T1000 (cell line): Measurements from ENCODE around the gene ANKMY2.

Experiments used
- DNase-seq: peaks from one replicate; lab custom pipeline; 2025; ENCODE audit warnings: mixed read lengths; lab: John Stamatoyannopoulos, UW

The ANKMY2 gene

GRCh38 chr7:16579216-16579615 lies 66.3 kb downstream of the ANKMY2 start:
- no peak for DNase-seq

- no peak for DNase-seq
These were observed 73.6 kb downstream of the ANKMY2 start for GRCh38 chr7:16571941-16572340.

- DNase-seq: no peak
These were observed 80.6 kb downstream of the ANKMY2 start for GRCh38 chr7:16564909-16565426.

GRCh38 chr7:16564023-16564380 lies 81.6 kb downstream of the ANKMY2 start:
- no peak for DNase-seq

GRCh38 chr7:16563281-16564022 lies 82.1 kb downstream of the ANKMY2 start:
- DNase-seq: no peak

GRCh38 chr7:16562456-16563220 lies 82.9 kb downstream of the ANKMY2 start:
- no peak for DNase-seq

GRCh38 chr7:16561943-16562342 lies 83.6 kb downstream of the ANKMY2 start:
- DNase-seq: no peak

GRCh38 chr7:16559497-16560179 lies 85.9 kb downstream of the ANKMY2 start:
- no peak for DNase-seq

GRCh38 chr7:16558761-16559302 lies 86.7 kb downstream of the ANKMY2 start:
- DNase-seq: no peak

- no peak for DNase-seq
These were observed 89.2 kb downstream of the ANKMY2 start for GRCh38 chr7:16556359-16556758.

GRCh38 chr7:16554518-16555236 lies 90.9 kb downstream of the ANKMY2 start:
- DNase-seq: no peak

GRCh38 chr7:16550671-16551070 lies 94.9 kb downstream of the ANKMY2 start:
- no peak for DNase-seq
